ENCODE measurements around the gene FN1.

- TF ChIP-seq RAD21 (IDR thresholded peaks at IDR 0.05 in 1 of 2, conservative IDR thresholded peaks at IDR 0.05 in 1 of 2; ENCODE audit: low read depth in 2 of 2, low read length in 2 of 2) (no peak), CTCF (IDR thresholded peaks at IDR 0.05; ENCODE audit: control extremely low read depth in 1 of 3, insufficient read depth in 1 of 3, low read depth in 1 of 3, low read length in 3 of 3) (no peak), ATF3 (IDR thresholded peaks at IDR 0.05; ENCODE audit: insufficient read depth, low read depth, low read length) (no peak)
Observed at GRCh38 chr2:215357660-215358059, 78.2 kb downstream of the FN1 start.
